HG03159 (cell line): ENCODE results near the gene PAK5.

ENCODE experiments used
- ATAC-seq: cut with Tn5 transposase; IDR thresholded peaks from one replicate; pipeline ENCODE4 v1.9.1; 2021; ENCODE audit warnings: mild to moderate bottlenecking, moderate library complexity; ENCODE audit not compliant: unreplicated experiment

The PAK5 gene

GRCh38 chr20:9838378-9839295 lies at the start of gene PAK5:
TSS of gene PAK5 (minus strand) at chr20:9839076. CDS start at chr20:9644328, 194,748 bp downstream.
- ATAC-seq, result no peak

DNA sequence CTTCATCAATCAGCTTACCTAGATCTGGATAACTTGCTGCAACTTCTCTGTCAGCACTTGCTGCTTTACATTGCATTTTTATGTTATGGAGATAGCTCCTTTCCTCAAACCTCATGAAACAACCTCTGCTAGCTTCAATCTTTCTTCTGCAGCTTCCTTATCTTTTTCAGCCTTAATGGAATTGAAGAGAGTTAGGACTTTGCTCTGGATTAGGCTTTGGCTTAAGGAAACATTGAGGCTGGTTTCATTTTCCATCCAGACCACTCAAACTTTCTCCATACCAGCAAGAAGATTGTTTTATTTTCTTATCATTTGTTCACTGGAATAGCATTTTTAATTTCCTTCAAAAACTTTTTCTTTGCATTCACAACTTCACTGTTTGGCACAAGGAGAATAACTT lies 48.8 kb upstream of the PAK5 start:
- no peak for ATAC-seq

DNA sequence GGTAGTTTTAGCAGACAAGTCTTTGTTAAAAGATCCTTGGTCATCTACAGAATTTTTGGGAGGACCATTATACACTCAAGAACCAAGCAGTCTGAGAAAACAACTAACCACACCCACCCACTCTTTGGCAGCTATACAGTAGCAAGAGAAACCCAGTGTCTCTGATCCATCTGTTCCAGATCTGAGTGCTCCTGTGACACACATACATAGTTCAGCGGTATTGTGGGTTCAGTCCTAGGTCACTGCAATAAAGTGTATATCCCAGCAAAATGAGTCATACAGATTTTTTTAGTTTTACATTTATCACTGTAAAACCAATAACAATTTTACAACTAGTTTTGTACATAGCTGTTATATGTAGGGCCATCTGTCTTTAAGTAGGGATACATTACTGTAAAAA lies 47.4 kb upstream of the PAK5 start:
- no peak for ATAC-seq

DNA sequence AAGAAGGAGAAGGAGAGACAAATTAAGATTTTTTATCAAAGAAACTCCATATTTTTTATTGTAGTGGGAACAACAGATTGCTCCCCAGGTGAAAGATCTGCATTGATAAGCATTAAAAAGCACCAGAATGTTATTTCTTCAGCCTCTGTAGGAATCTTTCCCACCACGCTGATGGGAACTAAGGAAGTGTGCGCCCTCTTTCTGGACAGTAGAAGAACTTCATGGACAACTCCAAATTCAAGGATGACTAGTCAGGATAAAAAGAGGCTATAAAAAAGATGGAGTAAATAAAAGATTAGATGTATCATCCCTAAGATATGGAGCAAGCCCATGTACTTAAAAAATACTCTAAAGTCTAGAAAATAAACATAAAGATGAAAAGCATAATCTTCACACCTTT lies 45.8 kb upstream of the PAK5 start:
- ATAC-seq, result no peak

DNA sequence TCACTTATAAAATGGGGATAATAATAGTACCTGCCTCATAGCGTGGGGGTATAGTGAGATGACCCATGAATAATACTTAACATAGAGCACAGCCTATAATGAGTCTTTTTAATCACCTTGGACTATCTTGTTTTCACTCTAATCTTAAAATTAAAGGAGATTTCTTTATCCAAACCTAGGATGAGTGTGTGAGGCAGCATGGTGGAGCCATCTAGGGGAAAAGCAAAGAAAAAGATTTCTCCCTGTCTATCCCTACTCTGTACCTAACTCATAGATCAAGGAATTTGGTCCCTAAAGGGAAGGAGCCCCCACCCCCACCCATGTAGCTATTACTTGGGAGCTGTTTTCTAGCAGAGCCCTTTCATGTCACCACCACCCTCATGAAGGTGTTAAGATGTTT lies 45.2 kb upstream of the PAK5 start:
- ATAC-seq, result no peak

DNA sequence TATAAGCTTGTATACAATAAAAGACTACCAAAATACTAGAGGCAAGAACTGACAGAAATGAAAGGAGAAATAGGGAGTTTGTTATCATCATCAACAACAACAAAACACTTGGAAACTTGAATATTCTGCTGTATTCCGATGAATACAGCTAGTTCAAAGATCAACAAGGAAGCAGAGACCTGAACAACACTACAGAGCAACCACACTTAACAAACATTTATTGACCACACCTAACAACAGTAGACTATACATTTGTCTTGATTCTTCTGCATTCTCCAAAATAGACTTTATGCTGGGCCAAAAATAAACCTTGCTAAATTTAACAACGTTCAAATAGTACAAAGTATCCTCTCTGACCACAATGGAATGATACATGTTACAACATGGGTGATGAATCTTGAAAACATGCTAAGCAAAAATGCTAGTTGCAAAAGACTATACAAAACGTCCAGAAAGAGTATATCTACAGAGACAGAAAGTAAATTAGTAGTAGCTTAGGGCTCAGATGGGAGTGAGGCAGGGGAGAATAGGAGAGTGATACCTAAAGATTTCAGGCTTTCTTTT lies 39.1 kb upstream of the PAK5 start:
- ATAC-seq, result no peak

DNA sequence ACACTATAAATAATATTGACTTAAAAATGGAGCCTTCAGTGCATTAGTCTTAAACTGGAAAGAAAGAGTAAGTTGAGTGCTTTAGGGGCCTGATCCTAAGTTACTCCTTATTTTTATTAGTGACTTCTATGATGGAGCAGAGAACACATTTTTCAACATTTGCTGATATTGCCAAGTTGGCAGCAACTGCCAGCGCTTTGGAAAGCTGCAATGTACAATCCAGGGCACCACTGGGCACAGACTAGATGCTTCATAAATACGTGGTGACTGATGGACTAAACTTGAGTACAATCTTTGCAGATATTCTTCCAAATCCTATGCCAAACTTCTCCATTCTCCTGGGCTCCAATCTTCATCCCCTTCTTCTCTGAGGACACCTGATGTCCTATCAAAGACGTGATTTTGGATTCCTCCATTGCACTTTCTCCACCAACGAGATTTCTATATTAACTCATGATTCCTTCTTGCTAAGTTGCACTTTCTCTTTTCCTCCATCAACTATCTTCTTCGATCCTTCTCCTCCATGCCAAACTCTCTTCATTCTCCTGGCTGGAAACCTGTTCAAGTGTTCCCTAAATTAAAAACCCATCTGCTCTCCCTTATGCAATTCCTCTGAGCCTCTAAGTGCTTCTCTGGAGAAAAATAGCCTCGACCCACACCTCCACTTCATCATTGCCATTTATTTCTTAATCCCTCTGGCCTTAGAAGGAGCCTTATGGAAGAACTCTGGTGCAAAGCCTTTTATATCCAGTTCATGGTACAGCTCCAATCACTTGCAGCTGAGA lies 28.5 kb upstream of the PAK5 start:
- ATAC-seq, result no peak

GRCh38 chr20:9852566-9852965 lies 13.7 kb upstream of the PAK5 start:
- ATAC-seq, result no peak

GRCh38 chr20:9839626-9840025 lies 750 bp upstream of the PAK5 start:
- ATAC-seq, result no peak

- ATAC-seq, result no peak
Observed at GRCh38 chr20:9838035-9838377, 870 bp downstream of the PAK5 start.

DNA sequence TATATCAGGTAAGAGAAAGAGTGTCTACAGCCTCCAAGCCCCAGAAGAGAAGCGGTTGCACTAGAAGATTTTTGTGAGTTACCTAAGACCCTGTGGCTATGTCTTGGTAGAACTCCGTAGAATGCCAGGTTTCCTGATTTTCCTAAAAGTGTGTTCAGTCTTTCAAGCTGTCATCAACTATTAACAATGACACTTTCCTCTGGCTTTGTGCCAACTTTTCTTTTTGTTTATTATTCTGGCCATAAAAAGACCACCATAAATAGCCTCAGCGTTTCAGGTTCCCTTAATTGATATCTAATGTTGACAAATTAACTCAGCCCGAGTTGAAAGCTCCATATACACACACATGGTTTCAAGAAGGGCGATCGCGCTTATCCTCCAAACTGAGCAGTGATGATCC lies 1.2 kb downstream of the PAK5 start:
- no peak for ATAC-seq

DNA sequence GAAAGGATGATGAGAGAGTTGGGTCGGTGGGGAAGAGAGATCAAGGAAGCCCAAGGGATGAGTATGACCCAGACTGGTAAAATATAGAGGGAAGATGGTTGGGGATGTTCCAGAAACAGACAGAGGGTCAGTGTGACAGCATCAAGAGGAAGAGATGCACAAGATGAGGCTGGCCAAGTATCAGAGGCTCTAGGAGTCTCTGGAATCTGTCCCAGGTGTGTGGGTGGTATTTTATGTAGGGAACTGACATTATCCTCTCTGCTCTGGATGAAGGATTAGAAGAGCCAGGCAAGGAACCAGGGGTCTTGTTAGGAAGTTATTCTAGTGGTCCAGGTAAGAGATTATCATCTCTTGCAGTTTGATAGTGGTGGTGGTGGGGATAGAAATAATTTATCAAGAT lies 3.6 kb downstream of the PAK5 start:
- ATAC-seq, result no peak

DNA sequence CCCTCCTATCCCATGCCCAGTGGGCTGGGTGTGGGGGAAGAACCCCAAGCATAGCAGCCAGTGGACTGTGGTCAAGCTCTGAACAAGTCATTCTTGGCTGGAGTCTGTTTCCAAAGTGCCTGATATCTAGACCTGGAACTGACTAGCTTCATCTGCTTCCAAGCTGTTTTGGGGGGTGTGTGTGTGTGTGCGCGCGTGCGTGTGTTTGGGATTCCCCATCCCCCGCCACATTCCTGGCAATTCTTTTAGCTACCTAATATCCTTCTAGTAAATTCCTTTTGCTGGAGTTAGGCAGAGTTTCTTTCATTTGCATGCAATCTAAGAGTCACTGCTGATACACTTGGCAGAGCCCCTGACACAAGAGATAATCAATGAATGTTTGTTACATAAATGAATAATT lies 7.8 kb downstream of the PAK5 start:
- no peak for ATAC-seq

- no peak for ATAC-seq
Observed at GRCh38 chr20:9829835-9830234, 9.0 kb downstream of the PAK5 start.

GRCh38 chr20:9817654-9818053 lies 21.2 kb downstream of the PAK5 start:
- no peak for ATAC-seq

DNA sequence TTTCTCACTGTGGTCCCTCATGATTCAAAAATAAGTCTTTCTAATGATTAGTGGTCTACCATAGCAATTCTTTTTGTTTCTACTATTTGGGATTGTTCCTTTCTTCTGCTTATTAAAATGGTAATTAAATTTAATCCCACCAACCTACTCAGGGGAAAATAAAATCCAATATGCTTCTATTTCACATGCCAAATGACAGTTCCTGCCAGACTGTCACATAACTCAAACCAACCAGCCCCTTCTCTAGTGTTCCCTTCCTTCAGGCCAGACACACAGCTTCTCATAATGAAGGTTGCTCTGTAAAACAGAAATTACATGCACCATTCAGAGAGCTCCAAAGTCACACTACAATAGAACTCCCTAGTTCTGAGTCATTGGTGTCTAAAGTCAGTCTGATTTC lies 23.2 kb downstream of the PAK5 start:
- no peak for ATAC-seq

- no peak for ATAC-seq
Observed at GRCh38 chr20:9810738-9811137, 28.1 kb downstream of the PAK5 start.

GRCh38 chr20:9809271-9809670 lies 29.6 kb downstream of the PAK5 start:
- ATAC-seq, result no peak

GRCh38 chr20:9808166-9808565 lies 30.7 kb downstream of the PAK5 start:
- ATAC-seq, result no peak

DNA sequence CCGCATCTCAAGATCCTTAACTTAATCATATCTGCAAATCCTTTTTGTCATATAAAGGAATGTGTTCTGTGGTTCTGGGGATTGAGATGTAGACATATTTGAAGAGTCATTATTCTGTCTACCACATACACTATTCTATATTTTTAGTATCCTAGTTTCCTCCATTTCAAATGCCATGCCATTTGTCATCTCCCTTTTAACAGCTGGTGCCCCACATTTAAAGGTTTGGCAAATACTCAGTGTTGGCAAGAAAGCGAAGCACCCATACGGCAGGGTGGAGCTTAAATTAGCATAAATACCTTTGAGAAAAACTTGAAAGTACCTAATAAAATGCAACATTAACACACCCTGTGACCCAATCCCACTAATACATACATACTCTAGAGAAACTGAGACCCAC lies 31.7 kb downstream of the PAK5 start:
- ATAC-seq, result no peak

DNA sequence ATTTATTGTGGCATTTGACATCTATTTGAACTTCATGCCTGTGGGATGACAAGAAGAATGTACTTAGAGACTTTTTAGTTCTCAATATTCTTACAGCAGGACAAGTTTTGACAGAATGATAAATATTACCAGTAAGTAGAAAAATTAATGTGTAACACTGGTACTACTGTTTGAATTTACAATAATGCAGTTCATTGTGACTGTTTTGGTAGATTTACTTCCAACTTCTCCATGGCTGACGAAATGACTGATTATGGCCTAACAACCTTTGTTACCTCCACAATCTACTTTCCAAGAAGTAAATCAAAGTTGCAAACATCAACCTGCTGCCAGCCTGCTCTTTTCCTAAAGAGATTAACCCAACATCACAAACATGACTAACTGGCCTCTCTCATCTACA lies 38.5 kb downstream of the PAK5 start:
- no peak for ATAC-seq

DNA sequence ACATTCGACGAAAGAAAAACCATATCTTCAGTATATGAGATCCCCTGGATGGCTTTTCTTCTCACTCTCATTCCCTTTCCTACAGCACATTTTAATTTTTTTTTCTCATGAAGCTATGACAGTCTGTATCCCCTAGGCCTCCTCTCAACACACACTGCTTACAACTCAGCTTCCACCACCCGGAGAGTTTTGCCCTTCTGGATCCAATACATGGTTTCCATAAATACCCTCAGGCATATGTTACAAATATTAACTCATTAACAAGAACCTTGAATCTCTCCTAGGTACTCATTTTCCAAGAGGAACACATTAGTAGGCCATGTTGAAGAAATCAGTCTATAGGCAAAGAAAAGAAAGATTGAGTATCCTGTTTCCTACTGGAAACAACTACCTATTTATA lies 44.0 kb downstream of the PAK5 start:
- ATAC-seq, result no peak
